Chondrocyte (in vitro differentiated cells): ENCODE measurements around the gene HSD3B1. TPM values are rescaled to one million over a fixed set of nuclear protein-coding genes. Genes with fewer than 3 reads are reported as not detected.
"Not testable (repeated sequence)": the region's sequence is repeated elsewhere in the genome, so short reads cannot be mapped to it uniquely, and the experiment has no call there.

Experiments
- DNase-seq: peaks from one replicate; pipeline ENCODE4 v3.0.0; 2021; ENCODE audit warnings: mixed read lengths, low spot score
- H3K27ac Mint-ChIP-seq: one replicate; pipeline ENCODE4 v1.8.0; 2021; ENCODE audit warnings: mild to moderate bottlenecking, moderate library complexity, mixed read lengths; ENCODE audit not compliant: unreplicated experiment
- H3K27me3 Mint-ChIP-seq: 2 replicates; pipeline ENCODE4 v1.8.0; 2021; ENCODE audit warnings: low read depth, mixed read lengths
- H3K36me3 Mint-ChIP-seq: 2 replicates; pipeline ENCODE4 v1.8.0; 2021; ENCODE audit warnings: low read depth, mixed read lengths
- H3K4me1 Mint-ChIP-seq: 2 replicates; pipeline ENCODE4 v1.8.0; 2021; ENCODE audit warnings: low read depth, mild to moderate bottlenecking, mixed read lengths
- H3K4me3 Mint-ChIP-seq: one replicate; pipeline ENCODE4 v1.8.0; 2021; ENCODE audit warnings: mild to moderate bottlenecking, moderate library complexity, mixed read lengths; ENCODE audit not compliant: unreplicated experiment
- H3K9me3 Mint-ChIP-seq: 2 replicates; pipeline ENCODE4 v1.8.0; 2021; ENCODE audit warnings: low read depth, mixed read lengths
- total RNA-seq: library from RNA; stranded (reverse); gene quantifications from 3 replicates; pipeline ENCODE4 v1.2.1, GENCODE V29; 2021
- TF ChIP-seq, protein P1 (sequence below): fragments of 200-600 bp; sonication (generic); IDR thresholded peaks from 2 replicates; pipeline ENCODE4 v1.5.0; 2021; ENCODE audit warnings: antibody characterized with exemption, mild to moderate bottlenecking, moderate library complexity

Gene HSD3B1
- total RNA-seq, 1 donor from 2014 or later: not detected

DNA sequence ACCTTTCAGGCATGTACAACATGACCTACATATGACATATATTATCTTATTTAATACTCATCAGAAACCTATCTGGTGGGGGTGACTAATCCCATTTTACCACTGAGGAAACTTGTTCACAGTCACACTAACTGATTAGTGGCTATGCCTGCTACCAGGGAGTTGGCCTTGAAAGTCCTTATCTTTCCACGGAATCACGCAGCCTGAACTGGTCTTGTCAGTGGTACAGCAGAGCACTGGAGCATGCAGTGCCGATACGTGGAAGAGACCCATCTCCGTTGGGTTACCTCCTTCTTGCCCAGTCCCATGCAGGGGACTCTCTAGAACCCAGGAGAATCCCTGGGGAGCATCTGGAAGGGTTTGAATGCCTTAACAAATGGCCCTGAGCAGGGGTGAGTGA, 8.2 kb downstream of the HSD3B1 start:
- Mint-ChIP-seq H3K27ac (no peak overlapping the region), H3K4me1 (peaks cover 11% of the 10 kb centered on the region), H3K9me3 (no peaks in the 10 kb centered on the region), H3K36me3 (no peaks in the 10 kb centered on the region), H3K4me3 (no peak overlapping the region), H3K27me3 (peaks cover 25% of the 10 kb centered on the region)
- DNase-seq: no peak
- TF ChIP-seq, protein P1, sequence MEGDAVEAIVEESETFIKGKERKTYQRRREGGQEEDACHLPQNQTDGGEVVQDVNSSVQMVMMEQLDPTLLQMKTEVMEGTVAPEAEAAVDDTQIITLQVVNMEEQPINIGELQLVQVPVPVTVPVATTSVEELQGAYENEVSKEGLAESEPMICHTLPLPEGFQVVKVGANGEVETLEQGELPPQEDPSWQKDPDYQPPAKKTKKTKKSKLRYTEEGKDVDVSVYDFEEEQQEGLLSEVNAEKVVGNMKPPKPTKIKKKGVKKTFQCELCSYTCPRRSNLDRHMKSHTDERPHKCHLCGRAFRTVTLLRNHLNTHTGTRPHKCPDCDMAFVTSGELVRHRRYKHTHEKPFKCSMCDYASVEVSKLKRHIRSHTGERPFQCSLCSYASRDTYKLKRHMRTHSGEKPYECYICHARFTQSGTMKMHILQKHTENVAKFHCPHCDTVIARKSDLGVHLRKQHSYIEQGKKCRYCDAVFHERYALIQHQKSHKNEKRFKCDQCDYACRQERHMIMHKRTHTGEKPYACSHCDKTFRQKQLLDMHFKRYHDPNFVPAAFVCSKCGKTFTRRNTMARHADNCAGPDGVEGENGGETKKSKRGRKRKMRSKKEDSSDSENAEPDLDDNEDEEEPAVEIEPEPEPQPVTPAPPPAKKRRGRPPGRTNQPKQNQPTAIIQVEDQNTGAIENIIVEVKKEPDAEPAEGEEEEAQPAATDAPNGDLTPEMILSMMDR: no peak

DNA sequence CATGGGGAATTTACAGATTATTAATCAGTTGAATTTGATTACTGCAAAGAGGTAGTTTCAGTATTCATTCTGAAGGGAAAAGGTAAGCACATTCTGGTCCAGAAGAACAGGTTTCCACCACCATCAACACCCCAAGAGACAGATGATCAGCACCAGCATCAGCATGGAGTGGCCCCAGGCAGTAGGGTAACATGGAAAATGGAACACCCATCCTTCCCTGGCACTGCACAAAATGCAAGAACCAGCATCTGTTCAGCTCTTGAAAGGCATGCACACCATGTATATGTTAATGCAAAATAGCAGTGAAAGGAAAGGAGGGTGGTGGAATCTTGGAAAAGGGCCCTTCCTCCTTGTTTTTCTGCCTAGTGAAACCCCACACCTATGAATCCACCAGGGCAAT, 9.2 kb downstream of the HSD3B1 start:
- TF ChIP-seq, protein P1: no peak
- peaks cover 24% of the 10 kb centered on the region for H3K27me3 Mint-ChIP-seq

DNA sequence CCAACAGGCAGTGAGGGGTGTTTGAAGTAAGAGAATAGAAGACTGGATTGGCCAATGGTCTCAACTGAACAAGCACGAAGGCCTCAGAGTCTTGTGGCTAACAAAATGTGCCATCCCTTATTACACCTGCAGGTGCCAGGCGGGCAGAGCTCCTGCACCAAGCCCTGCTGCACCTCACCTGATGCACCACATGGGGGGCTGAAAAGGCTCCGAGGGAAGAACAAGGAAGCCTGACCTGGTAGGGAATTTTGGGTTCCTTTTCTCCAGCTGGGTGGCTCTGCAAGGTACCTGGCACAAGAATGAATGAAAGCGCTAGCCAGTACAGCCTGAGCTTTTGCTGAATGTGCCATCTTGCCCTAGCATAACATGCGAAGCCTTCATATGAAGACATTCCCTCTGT, 9.7 kb downstream of the HSD3B1 start:
- Mint-ChIP-seq H3K4me3 (no peak overlapping the region), H3K9me3 (no peaks in the 10 kb centered on the region), H3K27me3 (peaks cover 21% of the 10 kb centered on the region), H3K36me3 (no peaks in the 10 kb centered on the region), H3K4me1 (peaks cover 11% of the 10 kb centered on the region), H3K27ac (no peak overlapping the region)
- DNase-seq: no peak
- TF ChIP-seq, protein P1: no peak

More for the DNA sequence above, 9.2 kb downstream of the HSD3B1 start:
- Mint-ChIP-seq H3K4me3 (no peak overlapping the region), H3K9me3 (no peaks in the 10 kb centered on the region), H3K4me1 (peaks cover 11% of the 10 kb centered on the region), H3K36me3 (no peaks in the 10 kb centered on the region), H3K27ac (no peak overlapping the region)
- DNase-seq: no peak

DNA sequence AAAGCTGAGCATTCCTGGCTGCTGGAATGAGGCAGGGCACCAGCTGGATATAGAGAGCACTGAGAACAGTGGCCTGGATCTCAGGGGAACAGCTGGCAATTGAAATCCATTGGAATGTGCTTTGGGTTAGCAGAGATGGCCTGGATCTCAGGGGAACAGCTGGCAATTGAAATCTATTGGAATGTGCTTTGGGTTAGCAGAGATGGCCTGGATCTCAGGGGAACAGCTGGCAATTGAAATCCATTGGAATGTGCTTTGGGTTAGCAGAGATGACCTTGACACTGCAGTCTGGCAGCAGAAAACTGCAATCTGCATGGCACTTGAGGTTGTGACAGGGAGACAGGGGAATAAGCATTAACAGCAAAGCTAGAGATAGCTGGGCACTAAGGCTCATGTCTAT, 10.7 kb downstream of the HSD3B1 start:
- H3K4me3 Mint-ChIP-seq, H3K27ac Mint-ChIP-seq, H3K36me3 Mint-ChIP-seq, H3K9me3 Mint-ChIP-seq, DNase-seq: not testable (repeated sequence)
- peaks cover 21% of the 10 kb centered on the region for H3K27me3 Mint-ChIP-seq
- peaks cover 11% of the 10 kb centered on the region for H3K4me1 Mint-ChIP-seq

DNA sequence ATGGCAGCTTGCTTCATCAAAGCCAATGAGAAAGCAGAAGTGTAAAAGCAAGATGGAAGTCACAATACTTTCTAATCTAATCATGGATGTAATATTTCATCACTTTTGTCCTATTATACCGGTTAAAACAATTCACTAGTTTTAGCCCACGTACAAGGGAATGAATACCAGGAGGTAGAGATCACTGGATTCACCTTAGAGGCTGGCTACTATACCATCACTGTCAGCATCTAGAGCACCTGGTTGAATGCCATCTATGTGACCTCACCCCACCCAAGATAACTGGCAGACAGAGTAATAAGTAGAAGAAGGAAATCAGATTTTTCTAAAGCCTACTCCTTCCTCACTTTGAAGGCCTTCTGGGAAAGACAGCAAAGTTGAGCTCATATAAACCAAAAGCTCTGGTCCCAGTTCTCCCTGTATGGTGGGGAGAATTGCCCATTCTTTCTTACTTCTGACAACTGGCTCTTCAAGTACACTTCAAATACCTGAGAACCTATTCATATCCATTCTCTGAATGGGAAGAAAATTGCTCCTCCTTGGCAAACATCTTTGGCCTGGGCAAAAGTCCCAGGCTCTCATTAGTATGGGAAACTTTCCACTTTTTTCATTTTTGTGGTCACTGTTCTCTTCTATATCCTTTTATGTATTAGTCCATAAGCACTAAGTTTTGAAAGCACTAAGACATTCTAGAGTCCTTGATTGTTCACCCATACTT, 24.8 kb downstream of the HSD3B1 start:
- no peak for DNase-seq
- no peak overlapping the region for H3K27ac Mint-ChIP-seq
- peaks cover 5% of the 10 kb centered on the region for H3K36me3 Mint-ChIP-seq
- peaks cover 9% of the 10 kb centered on the region for H3K9me3 Mint-ChIP-seq
- H3K27me3 Mint-ChIP-seq: peaks cover 25% of the 10 kb centered on the region
- TF ChIP-seq, protein P1: no peak
- H3K4me3 Mint-ChIP-seq: no peak overlapping the region
- peaks cover 6% of the 10 kb centered on the region for H3K4me1 Mint-ChIP-seq
